GM19328 (cell line): ENCODE results near the gene DNAH6.

Experiments
- ATAC-seq: cut with Tn5 transposase; IDR thresholded peaks from one replicate; pipeline ENCODE4 v1.9.1; 2021; ENCODE audit warnings: mild to moderate bottlenecking, moderate library complexity; ENCODE audit not compliant: unreplicated experiment

Gene DNAH6

DNA sequence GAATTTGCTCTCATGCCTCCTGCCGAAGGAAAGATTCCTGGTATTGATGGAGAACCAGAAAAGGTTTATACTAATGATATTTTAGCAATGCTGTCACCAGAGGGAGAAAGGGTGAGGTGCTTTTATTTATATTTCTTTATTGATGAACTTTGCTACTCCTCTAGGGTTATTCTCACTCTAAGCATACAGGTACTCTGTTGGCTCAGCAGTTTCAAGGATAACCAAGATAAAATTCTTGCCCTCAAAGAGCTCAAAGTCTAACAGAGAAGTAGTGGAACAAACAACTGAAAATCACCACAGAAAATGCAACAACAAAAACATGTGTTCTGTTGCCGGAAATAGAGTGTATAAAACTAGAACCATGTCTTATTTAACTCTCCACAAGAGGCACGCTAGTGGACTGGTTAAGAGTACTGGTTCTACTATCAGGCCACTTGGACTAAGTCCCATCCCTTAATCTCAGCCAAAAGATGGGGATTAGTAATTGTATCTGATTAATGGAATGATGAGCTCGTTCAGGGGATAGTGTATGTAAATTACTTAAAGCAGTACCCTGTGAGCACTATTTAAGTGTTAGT is 103.6 kb downstream of the DNAH6 start:
- no peak for ATAC-seq

DNA sequence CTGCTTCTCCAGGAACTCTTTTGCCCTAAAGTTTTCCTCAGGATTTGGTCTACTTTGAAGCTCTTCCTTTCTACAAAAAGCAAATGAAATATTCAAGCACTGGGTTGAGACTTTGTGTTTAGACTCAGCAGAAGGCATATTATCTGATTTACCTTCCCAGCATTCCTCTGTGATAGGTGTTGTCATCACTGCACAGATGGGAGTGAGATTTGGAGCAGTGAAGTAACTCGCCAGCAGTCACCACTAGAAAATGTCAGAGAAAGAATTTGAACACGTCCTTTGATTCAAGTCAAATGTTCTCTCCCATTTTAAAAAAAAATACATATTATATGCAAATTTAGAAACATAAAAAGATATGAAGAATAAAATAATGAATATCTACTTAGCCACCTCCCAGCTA is 112.2 kb downstream of the DNAH6 start:
- ATAC-seq, result no peak

DNA sequence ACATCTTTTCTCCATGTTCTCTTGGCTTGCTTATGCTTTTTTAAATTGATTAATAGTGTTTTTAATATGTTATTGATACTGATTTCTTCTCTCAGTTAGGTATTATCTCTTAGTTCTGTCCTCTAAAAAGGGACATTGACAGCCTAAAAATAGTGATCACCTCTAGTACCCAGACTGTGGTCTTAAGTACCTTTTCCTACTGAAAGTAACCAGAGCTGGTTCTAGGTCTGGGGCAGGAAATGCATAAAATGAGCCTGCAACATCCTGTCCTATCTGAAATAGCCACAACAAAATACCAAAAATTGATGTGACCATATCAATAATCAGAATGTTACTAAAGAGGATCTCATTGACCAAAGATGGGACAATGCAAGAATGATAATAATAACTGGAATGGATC is 113.3 kb downstream of the DNAH6 start:
- ATAC-seq, result no peak

DNA sequence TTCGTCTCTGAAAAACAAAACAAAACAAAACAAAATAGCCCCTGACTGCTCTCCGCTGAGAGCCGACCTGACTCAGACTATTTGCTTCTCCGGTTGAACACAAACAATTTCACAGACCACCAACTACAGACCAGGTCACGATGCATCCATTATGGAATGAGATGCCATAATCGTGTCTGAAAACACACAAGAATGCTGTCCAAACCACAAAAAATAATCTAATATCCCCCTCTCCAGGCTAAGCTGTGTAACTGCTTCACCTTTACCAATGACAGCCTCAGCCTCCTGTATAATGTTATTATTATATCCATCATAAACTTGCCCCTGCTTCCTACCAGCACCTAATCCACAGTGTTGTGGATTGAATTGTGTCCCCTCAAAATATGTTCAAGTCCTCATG is 114.7 kb downstream of the DNAH6 start:
- no peak for ATAC-seq

DNA sequence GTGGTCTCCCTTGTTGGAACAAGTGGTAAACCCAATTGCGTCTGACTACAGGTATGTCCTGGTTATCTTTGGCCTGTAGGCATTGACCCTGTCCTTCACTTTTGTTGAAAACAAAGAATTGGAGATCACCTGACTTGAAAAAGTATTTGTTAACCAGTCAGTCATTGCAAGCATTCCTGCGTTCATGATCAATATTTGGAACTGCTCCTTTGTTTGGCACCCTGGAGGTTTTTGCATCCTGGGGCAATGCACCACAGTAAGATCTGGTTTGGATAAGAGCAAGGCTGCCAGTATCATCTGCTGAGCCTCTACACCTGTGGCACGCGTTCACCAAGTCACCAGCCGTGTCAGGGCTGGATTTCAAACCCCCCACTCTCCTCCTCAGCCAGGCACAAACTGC is 115.7 kb downstream of the DNAH6 start:
- ATAC-seq, result no peak

DNA sequence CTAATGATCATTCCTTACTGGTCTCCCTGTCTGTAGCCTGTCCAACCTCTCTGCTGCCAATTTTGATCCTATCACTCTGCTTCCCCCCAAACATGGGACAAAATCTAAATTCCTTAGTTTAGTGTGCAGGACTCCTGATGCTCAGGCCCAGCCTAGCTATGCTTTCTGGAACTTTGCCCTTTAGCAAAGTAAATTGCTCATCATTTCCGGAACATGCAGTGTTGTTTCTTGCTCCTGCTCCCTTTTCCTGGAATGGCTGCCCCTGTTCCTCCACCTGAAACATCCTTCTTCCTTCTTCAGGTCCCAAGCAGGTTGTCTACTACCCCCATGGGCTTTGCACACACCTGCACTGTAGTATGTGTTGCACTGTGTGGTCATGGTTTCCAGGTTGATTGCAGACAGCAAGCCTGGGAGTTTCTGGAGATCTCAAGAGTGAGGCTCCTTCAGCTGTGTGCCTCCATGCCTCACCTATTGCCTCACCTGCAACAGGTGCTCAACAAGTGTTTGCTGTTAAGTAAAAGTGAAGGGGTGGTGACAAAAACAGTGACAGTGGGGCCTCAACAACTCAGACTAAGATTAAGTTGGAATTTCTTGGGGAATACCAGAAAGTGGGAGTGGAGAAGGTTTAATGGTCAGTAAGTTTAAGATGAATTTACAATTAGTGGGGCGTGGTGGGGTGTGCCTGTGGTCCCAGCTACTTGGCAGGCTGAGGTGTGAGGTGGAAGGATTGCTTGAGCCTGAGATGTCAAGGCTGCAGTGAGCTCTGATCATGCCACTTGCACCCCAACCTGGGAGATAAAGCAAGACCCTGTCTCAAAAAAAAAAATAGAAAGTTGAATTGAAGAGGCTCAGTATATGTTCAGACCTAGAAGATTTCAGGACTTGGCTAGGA is 120.0 kb downstream of the DNAH6 start:
- no peak for ATAC-seq

DNA sequence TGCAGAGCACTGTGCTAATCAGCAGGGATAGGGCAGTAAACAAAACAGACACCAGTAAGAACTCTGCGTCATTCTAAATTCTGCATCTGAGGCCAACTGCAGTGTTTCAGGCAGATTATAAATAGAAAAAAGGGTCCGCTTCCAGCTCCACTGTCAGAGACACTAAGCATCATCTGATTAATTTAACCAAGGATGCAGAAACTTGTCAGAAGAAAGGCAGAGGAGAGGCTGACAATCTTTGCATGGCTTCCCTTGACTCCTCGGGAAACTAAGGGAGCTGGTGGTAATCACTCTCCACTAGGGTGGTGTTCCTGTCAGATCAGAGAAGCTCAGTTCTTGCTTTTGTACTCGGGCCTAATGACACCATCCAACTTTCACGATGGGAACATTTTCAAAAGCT is 123.5 kb downstream of the DNAH6 start:
- ATAC-seq, result no peak

DNA sequence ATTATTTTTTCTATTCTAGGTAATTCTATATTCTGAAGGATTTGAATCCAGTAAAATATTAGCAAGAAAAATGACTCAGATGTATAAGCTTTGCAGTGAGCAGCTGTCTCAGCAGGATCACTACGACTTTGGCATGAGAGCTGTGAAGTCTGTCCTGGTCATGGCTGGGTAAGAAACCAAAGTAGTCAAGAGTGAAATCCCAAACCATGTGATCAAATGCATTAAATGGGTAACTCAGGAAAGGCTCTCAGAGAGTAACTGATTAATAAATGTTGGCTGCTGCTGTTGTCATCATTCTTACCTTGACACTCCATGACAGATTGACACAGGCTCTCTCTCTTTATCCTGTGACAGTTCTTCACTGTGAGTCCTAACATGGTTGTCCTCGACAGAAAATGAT is 124.1 kb downstream of the DNAH6 start:
- no peak for ATAC-seq

DNA sequence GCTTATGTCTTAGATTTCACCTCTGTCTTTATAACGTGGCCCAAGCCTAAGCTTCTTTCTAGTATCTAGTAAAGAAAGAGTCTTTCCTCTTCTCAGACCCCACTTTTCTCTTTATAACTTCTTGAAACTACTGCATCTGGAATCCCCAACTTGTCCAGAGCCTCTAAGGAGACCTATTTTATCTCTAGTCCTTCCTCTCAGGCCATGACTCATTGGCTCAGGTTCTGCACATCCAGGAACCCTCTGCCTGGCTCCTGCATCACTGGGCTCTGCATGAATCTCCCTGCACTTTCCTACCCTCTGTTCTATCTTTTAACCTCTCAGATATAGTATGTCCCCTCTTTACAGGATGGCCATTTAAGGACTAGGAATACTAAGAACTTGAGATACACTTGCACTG is 124.7 kb downstream of the DNAH6 start:
- ATAC-seq, result no peak

DNA sequence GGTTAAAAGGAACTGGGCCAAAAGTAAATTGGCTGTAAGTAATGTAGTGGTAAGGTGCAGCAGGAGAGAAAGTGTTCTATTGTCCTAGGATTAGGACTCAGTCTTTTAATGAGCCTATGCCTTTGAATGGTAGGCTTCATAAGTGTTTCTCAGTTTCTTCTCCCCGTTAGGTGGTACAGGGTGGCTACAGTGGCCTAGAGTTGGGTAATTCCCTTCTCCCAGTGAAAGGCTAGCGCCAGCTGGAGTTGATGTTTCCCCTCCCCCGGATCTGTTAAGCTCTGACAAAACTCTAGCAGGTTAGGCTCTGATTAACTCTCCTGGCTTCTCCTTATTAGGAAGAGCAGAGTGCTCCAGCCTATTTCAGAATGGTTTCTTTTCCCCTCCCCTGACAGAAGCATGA is 127.7 kb downstream of the DNAH6 start:
- no peak for ATAC-seq

DNA sequence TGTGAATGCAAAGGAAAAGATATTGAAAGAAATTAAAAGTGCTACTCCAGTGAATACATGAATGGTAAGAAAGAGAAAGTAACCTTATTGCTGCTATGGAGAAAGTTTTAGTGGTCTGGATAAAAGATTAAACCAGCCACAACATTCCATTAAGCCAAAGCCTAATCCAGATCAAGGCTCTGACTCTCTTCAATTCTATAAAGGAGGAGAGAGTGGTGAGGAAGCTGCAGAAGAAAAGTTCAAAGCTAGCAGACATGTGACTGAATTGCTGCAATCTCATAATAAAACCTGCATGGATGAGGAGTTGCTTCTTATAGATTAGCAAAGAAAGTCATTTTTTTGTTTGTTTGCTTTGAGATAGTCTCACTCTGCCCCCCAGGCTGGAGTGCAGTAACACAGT is 130.2 kb downstream of the DNAH6 start:
- ATAC-seq, result no peak

DNA sequence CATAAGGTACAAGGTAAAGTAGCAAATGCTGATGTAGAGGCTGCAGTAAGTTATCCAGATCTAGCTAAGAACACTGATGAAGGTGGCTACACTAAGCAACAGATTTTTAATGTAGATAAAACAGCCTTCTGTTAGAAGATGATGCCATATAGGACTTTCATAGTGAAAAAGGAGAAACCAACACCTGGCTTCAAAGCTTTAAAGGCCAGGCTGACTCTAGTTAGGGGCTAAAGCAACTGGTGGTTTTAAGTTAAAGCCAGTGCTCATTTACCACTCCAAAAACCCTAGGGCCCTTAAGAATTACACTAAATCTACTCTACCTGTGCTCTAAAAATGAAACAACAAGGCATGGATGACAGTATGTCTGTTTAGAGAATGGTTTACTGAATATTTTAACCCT is 131.0 kb downstream of the DNAH6 start:
- no peak for ATAC-seq

DNA sequence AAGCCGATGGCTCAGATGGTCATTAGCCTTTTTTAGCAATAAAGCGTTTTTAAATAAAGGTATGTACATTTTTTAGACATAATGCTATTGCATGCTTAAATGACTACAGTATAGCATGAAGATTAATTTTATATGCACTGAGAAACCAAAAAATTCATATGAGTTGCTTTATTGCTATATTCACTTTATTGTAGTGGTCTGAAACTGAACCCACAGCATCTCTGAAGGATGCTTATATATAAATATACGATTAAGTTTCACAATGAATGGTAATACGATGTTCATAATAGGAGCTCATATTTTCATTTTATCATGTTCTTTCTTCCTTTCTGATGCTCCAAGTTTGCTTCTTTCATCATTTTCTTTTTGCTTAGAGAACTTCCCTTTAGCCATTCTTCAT is 132.8 kb downstream of the DNAH6 start:
- no peak for ATAC-seq

DNA sequence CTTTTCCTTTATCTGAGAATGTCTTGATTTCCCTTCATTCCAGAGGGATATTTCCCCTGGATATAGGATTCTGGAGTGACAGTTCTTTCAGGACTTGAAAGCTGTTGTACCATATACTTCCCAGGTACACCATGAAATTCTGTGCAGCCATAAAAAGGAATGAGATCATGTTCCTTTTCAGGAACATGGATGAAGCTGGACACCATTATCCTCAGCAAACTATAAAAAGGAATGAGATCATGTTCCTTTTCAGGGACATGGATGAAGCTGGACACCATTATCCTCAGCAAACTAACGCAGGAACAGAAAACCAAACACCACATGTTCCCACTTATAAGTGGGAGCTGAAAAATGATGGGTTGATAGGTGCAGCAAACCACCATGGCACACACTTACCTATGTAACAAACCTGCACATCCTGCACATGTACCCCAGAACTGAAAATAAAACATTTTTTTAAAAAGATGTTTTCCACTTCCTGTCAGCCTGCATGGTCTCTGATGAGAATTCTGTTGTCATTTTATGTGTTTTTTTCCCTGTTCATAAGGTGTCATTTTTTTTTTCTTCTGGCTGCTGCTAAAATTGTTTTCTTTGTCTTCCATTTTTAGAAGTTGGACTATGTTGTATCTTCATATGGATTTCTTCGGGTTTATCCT is 133.3 kb downstream of the DNAH6 start:
- no peak for ATAC-seq

DNA sequence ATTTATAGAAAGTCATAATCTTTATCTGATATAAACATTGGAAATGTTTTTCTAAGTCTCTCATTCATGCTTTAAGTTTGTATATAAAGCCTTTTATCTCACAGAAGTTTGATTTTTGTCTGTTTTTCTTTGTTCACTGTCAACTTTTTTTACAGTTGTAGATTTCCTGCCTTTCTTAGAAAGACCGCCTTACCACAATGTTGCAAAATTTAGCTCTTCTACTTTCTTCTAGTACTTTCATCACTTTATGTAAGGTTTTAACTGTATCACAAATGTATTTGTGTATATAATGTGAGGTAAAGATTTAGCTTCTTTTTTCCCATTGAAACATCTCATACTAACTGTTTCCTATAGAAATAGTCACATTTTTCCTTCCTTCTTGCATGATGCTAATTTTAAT is 136.1 kb downstream of the DNAH6 start:
- ATAC-seq, result no peak

DNA sequence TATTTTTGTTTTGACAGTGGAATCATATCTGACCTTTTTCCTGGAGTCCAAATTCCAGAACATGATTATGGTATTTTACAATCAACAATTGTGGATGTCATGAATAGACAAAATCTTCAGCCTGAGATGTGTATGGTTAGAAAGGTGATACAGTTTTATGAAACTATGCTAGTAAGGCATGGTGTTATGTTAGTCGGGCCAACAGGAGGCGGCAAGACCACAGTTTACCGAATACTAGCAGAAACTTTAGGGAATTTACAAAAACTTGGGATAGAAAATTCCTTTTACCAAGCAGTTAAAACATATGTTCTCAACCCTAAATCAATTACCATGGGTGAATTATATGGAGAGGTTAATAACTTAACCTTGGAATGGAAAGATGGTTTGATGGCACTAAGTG is 137.0 kb downstream of the DNAH6 start:
- no peak for ATAC-seq

DNA sequence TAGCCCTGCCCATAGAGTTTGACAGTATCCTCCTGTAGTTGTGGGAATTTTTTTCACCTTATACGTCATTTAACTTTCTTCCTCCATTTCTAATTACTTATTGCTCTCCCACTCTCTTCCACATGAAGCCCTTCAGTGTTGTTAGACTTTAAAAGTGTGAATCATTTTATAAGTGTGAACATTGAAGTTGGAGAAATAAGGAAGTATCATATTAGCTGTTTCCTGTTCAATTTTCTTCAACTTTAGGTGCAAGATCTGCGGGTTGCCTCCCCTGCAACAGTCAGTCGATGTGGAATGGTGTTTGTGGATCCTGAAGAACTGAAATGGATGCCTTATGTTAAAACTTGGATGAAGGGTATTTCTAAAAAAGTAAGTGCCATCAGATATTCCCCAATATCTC is 138.1 kb downstream of the DNAH6 start:
- ATAC-seq, result no peak

DNA sequence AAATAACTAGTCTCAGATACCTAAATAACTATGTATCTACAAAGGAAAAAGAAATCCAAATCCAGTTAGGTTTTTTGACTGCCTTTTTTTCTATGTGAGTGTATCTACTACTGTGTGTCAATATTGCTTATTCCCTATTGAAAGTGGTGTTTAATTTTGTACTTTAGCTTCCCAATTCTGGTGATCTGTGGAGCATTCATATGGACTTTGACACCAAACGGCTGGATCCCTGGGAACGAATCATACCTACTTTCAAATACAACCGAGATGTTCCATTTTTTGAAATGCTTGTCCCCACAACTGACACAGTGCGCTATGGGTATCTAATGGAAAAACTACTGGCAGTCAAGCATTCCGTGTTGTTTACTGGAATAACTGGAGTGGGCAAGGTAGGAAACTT is 152.8 kb downstream of the DNAH6 start:
- ATAC-seq, result no peak

DNA sequence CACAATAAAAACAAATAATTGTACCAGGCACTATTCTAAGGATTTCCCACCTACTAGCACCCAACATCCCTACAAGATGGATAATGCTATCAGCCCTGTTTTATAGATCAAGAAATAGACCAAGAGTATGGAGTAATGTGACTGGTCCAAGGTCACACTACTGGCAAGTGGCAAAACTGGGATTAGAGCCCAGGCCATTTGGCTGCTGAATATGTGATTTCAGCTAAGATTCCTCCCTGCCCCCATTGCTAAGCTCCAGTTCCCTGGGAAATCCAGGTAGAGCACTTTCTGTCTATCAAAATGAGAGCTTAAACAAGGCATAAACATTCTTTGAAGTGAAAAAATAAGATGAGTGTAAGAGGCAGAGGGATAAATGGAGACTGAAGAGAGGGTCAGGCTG is 157.8 kb downstream of the DNAH6 start:
- no peak for ATAC-seq

DNA sequence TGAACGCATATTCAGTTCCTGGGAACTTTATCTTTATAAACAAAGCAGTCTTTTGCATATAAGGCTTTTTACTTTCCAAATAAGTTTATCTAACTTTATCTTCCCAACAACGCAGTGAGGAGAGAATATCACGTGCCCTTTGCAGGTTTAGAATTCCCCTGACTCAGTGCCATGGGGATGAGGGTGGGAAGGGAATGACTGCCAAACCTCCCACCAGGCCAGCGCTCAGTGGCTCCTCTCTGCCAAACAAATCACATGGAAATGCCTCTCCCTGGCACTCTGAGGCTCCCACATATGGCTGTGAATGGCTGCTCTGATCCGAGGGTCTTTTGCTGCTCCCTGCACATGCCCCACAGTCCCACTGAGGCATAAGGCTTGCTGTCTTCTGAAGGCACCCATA is 158.3 kb downstream of the DNAH6 start:
- no peak for ATAC-seq

DNA sequence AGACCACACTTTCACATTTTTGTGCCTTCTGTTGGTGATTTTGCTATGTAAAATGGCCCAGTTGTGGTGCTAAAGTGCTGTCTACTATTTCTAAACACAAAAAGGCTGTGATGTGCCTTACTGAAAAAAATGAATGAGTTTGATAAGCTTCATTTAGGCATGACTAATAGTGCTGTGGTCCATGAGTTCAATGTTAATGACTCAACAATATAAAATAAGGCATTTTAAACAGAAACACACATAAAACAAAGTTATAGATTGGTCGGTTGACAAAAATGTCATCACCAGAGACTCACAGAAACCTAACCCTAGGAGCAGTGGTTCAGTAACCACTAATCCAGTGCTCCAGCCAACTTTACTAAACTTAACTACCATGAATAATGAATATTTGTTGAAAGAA is 160.0 kb downstream of the DNAH6 start:
- no peak for ATAC-seq

DNA sequence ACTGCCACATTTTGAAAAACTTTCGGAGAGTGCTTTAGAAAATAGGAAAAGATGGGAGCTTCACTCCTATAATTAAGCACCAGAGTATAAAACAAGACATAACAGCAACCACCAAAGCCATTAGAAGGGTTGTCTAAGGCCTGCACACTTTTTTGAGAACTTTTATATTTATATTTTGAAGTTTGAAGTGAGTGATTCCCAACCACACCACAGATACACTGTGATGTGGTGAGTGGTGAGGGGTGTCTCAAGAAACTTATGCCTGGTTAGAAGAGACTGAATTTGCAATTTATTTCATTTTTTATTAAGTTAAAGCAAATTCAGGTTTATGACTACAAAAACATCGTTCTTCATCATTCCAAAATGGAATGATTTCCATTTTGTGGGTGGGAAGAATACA is 161.9 kb downstream of the DNAH6 start:
- ATAC-seq, result no peak
